HepG2 (cell line): ENCODE measurements around the gene ADAM22. TPM values are rescaled to one million over a fixed set of nuclear protein-coding genes. Genes with fewer than 3 reads are reported as not detected.
A peak's percentile ranks its signal among the peaks of the same experiment; 100 is the strongest.

Experiments
- GATAD2A ChIP-seq: IDR thresholded peaks from 2 replicates; pipeline ENCODE4 v1.6.1; 2016
- HNF1A ChIP-seq, 2 experiments: sonication (generic) in 1 of 2; formaldehyde crosslinking in 1 of 2; IDR thresholded peaks; 2 replicates each; pipeline versions ENCODE4 v1.4.0 to v1.6.1; 2016 to 2020; ENCODE audit warnings: borderline replicate concordance in 1 of 2, low read depth in 1 of 2, mild to moderate bottlenecking in 1 of 2, missing genetic modification reagents in 1 of 2
- HNF4A ChIP-seq: sonication (generic); formaldehyde crosslinking; IDR thresholded peaks from 2 replicates; pipeline ENCODE4 v1.4.0; 2020; ENCODE audit warnings: missing genetic modification reagents
- JUNB ChIP-seq: sonication (generic); formaldehyde crosslinking; IDR thresholded peaks from 2 replicates; pipeline ENCODE4 v1.8.0; 2022; ENCODE audit warnings: missing genetic modification reagents, mild to moderate bottlenecking, borderline replicate concordance
- LCORL ChIP-seq, 2 experiments: fragments of 450-650 bp in 1 of 2; sonication (generic) in 1 of 2; formaldehyde crosslinking in 1 of 2; IDR thresholded peaks; 2 replicates each; pipeline versions ENCODE4 v1.5.0 to v1.6.1; 2017 to 2020; ENCODE audit warnings: antibody characterized with exemption in 1 of 2, missing genetic modification reagents in 1 of 2
- MAFF ChIP-seq: IDR thresholded peaks from 2 replicates; pipeline ENCODE4 v1.6.1; 2011; ENCODE audit warnings: low read depth, low read length, improper control_type of control experiment
- MXD4 ChIP-seq: IDR thresholded peaks from 2 replicates; pipeline ENCODE4 v1.6.1; 2016; ENCODE audit warnings: mild to moderate bottlenecking, missing biosample characterization, missing genetic modification reagents
- NCOR1 ChIP-seq: fragments of 200-600 bp; sonication (generic); IDR thresholded peaks from 2 replicates; pipeline ENCODE4 v1.7.0; 2017; ENCODE audit warnings: antibody characterized with exemption, low read length, borderline replicate concordance
- NR2F6 ChIP-seq, 2 experiments: IDR thresholded peaks; 2 replicates each; pipeline ENCODE4 v1.6.1; 2016; ENCODE audit warnings: antibody characterized with exemption in 1 of 2, mild to moderate bottlenecking in 1 of 2
- SALL1 ChIP-seq: sonication (generic); formaldehyde crosslinking; IDR thresholded peaks from 2 replicates; pipeline ENCODE4 v1.8.0; 2022; ENCODE audit warnings: mild to moderate bottlenecking, missing genetic modification reagents
- SAP130 ChIP-seq: IDR thresholded peaks from 2 replicates; pipeline ENCODE4 v1.6.1; 2016; ENCODE audit warnings: low read depth
- SRY ChIP-seq: sonication (generic); formaldehyde crosslinking; IDR thresholded peaks from 2 replicates; pipeline ENCODE4 v1.8.0; 2022; ENCODE audit warnings: mild to moderate bottlenecking, missing genetic modification reagents
- TBX2 ChIP-seq: sonication (generic); formaldehyde crosslinking; IDR thresholded peaks from 2 replicates; pipeline ENCODE4 v1.5.0; 2020; ENCODE audit warnings: missing genetic modification reagents, mild to moderate bottlenecking, borderline replicate concordance
- ZNF646 ChIP-seq: sonication (generic); formaldehyde crosslinking; IDR thresholded peaks from 2 replicates; pipeline ENCODE4 v1.9.0; 2021; ENCODE audit warnings: mild to moderate bottlenecking, missing genetic modification reagents
- polyA plus RNA-seq, 8 experiments: library from polyadenylated mRNA; depleted of rRNA in 3 of 8; stranded (reverse) in 7 of 8; unstranded in 1 of 8; fragments of >200 nt; fragmentation: Illumina TruSeq in 4 of 8; extraction: Trizol in 4 of 8; gene quantifications; 2 replicates each; pipeline versions ENCODE4 v1.2.1 to v1.2.3, GENCODE V29; 2011 to 2016; ENCODE audit warnings: low read depth in 4 of 8, missing spikeins in 1 of 8, mixed read lengths in 1 of 8; ENCODE audit not compliant: insufficient read depth in 1 of 8
- total RNA-seq, 5 experiments: library from RNA; depleted of rRNA; stranded (reverse); fragments of >200 nt; fragmentation: Illumina TruSeq; extraction: Trizol; gene quantifications; 2 replicates each; pipeline ENCODE4 v1.2.3, GENCODE V29; 2016; ENCODE audit warnings: low read depth in 1 of 5
- TF ChIP-seq, protein P1 (sequence below): sonication (generic); formaldehyde crosslinking; IDR thresholded peaks from 2 replicates; pipeline ENCODE4 v1.4.0; 2020; ENCODE audit warnings: missing genetic modification reagents

Gene ADAM22
- total and polyA plus RNA-seq, 2 of the 13 experiments (the other 11 are each of a cell fraction or from before 2014, with no cell fraction given), result 1.9 to 6.7 TPM

DNA sequence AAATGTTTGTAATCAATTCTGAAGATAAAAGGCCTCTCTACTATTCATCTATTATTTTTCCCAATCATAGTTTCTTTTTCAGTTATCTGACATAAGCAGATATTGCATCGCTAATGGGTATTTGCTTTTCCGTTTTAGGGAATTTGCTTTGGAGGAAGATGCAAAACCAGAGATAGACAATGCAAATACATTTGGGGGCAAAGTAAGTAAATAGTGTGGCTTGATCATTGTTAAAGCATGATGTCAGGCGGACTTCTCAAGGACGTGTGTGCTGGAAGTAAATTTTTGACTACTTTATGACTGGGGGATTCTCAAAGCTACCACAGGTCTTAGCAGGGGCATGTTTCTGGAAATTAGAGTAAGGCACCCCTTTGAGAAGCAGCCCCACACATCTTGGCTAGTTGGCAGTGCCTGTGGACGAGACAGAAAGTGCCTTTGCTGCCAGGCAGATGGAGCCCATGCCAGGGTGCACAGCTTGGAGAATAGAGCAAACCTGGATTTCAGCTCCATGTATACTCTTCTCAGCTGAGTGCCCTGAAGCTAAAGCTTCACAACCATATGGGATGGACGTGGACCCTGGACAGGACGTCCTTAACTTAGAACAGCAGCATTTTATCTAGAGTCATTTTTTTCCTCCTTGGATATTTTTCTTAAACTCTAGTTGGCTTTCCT is 217.2 kb downstream of the ADAM22 start (continued):
- TF ChIP-seq NR2F6 (IDR thresholded peaks at IDR 0.05) (0 out of 2 replicates have a peak, but pooled peaks have one; percentile 33), NR2F6 (CRISPR knock-in tag; IDR thresholded peaks at IDR 0.05) (no peak), TBX2 (peak; percentile 22; the same call in 1 of the 2 replicates), HNF4A (CRISPR knock-in tag) (peak; percentile 27), MXD4 (CRISPR knock-in tag) (no peak), GATAD2A (peak; percentile 71), SAP130 (CRISPR knock-in tag) (peak; percentile 26; the same call in 1 of the 2 replicates), NCOR1 (0 out of 2 replicates have a peak, but pooled peaks have one; percentile 16), SALL1 (CRISPR knock-in tag) (peak; percentile 58), JUNB (CRISPR knock-in tag) (peak; percentile 52; the same call in 1 of the 2 replicates), LCORL (IDR thresholded peaks at IDR 0.05) (peak; percentile 84), LCORL (CRISPR knock-in tag; IDR thresholded peaks at IDR 0.05) (no peak), ZNF646 (no peak), HNF1A (IDR thresholded peaks at IDR 0.05; ENCODE audit: low read depth) (peak; percentile 44; the same call in 1 of the 2 replicates), HNF1A (CRISPR knock-in tag; IDR thresholded peaks at IDR 0.05; ENCODE audit: borderline replicate concordance) (peak; percentile 66; the same call in 1 of the 2 replicates), SRY (CRISPR knock-in tag) (no peak), MAFF (peak; percentile 36; the same call in 1 of the 2 replicates)
- TF ChIP-seq, protein P1, sequence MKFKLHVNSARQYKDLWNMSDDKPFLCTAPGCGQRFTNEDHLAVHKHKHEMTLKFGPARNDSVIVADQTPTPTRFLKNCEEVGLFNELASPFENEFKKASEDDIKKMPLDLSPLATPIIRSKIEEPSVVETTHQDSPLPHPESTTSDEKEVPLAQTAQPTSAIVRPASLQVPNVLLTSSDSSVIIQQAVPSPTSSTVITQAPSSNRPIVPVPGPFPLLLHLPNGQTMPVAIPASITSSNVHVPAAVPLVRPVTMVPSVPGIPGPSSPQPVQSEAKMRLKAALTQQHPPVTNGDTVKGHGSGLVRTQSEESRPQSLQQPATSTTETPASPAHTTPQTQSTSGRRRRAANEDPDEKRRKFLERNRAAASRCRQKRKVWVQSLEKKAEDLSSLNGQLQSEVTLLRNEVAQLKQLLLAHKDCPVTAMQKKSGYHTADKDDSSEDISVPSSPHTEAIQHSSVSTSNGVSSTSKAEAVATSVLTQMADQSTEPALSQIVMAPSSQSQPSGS (CRISPR knock-in tag), result peak; percentile 96
